VCaP (cell line): ENCODE data around the gene CALCR.
A peak's percentile ranks its signal among the peaks of the same experiment; 100 is the strongest.

Experiments
- H3K27ac ChIP-seq: fragments of 450-650 bp; 2 replicates; pipeline ENCODE4 v1.5.1; 2017
- TF ChIP-seq, protein P1 (sequence below): fragments of 450-650 bp; conservative IDR thresholded peaks from 2 replicates; pipeline ENCODE4 v1.5.1; 2017; ENCODE audit warnings: mild to moderate bottlenecking, moderate library complexity

CALCR gene

DNA sequence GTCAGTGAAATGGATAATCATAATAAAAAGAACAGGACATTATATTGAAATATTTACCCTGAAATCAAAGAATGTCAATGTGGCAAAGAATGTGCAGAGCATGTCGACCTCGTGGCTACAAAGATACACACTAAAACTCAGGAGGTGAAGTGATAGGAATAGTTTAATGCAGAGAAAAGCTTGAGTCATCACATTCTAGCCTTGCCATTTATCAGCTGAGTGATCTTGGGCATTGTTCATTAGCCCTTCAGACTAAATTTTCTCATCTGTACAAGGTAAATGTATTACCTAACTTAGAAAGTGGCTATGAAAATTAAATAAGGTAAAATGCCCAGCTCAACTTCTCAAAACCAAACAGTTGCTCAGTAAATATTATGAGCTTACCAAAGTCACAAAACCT, 22.6 kb downstream of the CALCR start:
- no peak overlapping the region for H3K27ac ChIP-seq
- TF ChIP-seq, protein P1, sequence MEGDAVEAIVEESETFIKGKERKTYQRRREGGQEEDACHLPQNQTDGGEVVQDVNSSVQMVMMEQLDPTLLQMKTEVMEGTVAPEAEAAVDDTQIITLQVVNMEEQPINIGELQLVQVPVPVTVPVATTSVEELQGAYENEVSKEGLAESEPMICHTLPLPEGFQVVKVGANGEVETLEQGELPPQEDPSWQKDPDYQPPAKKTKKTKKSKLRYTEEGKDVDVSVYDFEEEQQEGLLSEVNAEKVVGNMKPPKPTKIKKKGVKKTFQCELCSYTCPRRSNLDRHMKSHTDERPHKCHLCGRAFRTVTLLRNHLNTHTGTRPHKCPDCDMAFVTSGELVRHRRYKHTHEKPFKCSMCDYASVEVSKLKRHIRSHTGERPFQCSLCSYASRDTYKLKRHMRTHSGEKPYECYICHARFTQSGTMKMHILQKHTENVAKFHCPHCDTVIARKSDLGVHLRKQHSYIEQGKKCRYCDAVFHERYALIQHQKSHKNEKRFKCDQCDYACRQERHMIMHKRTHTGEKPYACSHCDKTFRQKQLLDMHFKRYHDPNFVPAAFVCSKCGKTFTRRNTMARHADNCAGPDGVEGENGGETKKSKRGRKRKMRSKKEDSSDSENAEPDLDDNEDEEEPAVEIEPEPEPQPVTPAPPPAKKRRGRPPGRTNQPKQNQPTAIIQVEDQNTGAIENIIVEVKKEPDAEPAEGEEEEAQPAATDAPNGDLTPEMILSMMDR: no peak

DNA sequence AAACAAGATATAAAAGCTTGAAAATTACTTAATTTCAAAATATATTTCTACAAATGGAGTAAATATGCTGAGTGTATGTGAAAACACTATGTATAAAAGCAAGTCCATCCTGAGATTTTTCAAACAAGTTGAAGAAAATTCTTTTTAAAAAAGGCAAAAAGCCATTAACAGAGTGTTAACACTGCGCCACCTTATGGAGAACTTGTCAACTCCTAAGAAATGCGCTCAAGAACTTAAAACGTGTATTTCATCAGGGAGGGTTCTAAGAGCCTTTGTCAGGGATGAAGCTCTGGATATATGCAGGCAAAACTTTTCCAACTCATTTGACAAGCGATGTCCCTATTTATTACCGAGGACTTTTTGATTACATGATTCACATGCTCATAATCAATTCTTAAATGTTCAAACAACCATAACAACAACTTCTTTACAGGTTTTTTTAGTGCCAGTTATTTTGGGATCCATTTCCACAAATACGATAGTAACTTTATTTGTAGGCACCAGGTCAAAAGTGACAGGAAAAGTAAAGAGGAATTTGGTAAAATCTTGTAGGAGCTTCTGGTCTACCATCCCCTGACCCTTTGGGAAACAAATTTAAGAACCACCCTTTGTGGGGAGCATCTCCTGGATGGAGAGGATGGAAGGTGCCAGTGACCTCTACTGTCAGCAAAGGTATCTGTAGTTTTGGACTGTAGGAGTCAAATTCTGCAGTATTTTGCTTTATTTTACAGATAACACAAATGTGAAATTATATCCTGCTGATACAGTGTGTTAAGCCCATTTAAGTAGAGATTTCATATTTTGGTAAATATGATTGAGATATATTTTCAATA, 23.2 kb downstream of the CALCR start:
- no peak overlapping the region for H3K27ac ChIP-seq
- TF ChIP-seq, protein P1: peak; percentile 82

DNA sequence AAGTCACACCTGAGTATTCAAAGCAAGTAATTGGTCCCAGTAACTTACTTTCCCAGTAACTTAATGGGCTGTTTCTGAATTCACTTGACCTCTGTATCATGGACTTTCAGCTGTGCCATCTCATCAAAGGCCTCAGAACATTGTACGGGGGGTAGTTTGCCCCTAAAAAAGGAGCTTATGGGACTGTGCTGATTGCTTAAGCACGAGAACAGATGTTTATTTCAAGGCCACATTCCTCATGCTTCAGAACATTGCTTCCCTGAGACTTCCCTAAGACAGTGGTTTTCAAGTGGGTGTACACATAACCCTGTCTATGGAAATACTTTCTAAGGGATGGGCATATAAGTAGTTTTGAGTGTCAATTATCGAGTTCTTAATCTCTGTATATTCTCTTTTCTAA, 26.8 kb downstream of the CALCR start:
- TF ChIP-seq, protein P1: no peak
- H3K27ac ChIP-seq: no peak overlapping the region

DNA sequence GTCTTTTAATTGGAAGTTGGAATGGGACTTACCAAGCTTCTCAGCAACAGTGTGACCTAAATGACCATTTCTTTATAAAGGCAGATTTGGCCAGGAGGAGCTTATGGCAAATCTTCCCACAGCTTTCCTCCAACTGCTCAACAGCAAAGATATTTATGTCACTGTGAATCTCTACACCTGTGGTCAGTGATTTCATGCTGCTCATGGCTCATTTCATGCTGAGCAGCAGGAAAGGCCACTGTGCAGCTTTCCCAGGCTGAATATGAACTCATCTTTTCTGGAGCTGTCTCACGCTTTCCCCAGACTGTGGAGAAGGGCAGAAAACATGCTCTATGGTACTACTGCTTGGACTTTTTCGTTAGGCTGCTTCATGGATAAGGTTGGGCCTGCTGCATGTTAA, 29.8 kb downstream of the CALCR start:
- TF ChIP-seq, protein P1: no peak
- H3K27ac ChIP-seq: no peak overlapping the region

DNA sequence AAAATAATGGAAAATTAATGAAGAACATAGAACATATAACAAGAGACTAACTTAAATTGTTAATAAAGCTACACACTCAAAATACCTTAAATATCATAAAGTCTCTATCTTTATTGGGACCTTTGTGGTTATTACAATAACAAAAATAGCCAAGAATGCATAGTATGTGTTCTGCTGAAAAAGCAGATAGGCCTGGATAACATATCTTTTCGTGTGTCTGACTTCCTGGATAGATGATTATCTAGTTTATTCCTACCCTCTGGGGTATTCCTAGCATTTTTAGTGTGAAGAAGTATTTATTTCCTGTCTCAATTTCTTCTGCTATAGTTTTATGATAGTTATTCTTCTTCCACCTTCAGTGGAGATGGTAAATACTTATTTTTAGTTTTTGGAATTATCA, 36.5 kb downstream of the CALCR start:
- H3K27ac ChIP-seq: no peak overlapping the region
- TF ChIP-seq, protein P1: no peak

DNA sequence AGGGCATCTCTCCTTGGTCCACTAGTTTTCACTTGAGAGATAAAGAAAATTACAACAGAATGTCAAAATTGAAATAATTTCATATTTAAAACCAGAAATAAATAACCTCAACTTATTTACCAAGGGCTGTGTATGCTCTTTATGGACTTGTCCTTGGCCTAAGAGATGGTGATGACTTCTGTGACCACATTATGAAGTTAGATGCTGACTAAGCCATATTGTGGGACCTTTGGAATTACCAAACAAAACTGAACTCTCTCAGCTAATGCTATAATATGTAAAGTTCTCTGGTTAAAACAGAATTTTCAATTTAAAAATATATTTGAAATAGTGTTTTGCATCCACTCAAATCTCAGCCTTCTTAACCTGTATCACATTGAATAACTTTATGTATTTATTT, 38.9 kb downstream of the CALCR start:
- no peak overlapping the region for H3K27ac ChIP-seq
- TF ChIP-seq, protein P1: no peak

DNA sequence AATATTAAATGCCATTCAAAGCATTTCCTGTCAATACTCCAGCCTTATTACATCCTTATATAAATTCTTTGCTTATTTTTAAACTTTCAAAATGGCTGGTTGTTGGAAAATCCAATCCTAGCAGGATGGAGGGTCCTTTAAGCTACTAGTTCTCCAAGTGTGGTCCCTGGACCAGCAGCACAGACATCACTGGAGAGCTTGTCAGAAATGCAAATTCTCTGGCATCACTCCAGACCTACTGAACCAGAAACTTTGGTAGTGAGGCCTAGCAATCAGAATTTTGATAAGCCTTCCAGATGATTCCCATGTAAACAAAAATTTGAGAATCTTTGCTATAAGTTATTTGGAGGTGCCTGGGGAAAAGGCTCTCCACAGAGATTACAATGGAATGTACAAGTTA, 43.8 kb downstream of the CALCR start:
- TF ChIP-seq, protein P1: no peak
- no peak overlapping the region for H3K27ac ChIP-seq
